Mesothelial cell of epicardium (in vitro differentiated cells): ENCODE measurements around the gene TFF2. TPM values are rescaled to one million over a fixed set of nuclear protein-coding genes. Genes with fewer than 3 reads are reported as not detected.

Experiments
- DNase-seq, 2 experiments: peaks; one replicate each; pipeline ENCODE4 v3.0.0; 2021; ENCODE audit warnings: low spot score in 2 of 2; ENCODE audit not compliant: unreplicated experiment in 2 of 2
- H3K27ac Mint-ChIP-seq: 2 replicates; pipeline ENCODE4 v1.8.0; 2021; ENCODE audit warnings: mixed read lengths
- H3K27me3 Mint-ChIP-seq: 2 replicates; pipeline ENCODE4 v1.8.0; 2021; ENCODE audit warnings: low read depth, mixed read lengths
- H3K36me3 Mint-ChIP-seq: 2 replicates; pipeline ENCODE4 v1.8.0; 2021; ENCODE audit warnings: mixed read lengths
- H3K4me1 Mint-ChIP-seq: 2 replicates; pipeline ENCODE4 v1.8.0; 2021; ENCODE audit warnings: mixed read lengths
- H3K4me3 Mint-ChIP-seq: 2 replicates; pipeline ENCODE4 v1.8.0; 2021; ENCODE audit warnings: mild to moderate bottlenecking, moderate library complexity, mixed read lengths
- H3K9me3 Mint-ChIP-seq: 2 replicates; pipeline ENCODE4 v1.8.0; 2021; ENCODE audit warnings: mixed read lengths
- CTCF ChIP-seq: fragments of 200-600 bp; sonication (generic); IDR thresholded peaks from one replicate; pipeline ENCODE4 v1.5.0; 2021; ENCODE audit warnings: antibody characterized with exemption; ENCODE audit not compliant: unreplicated experiment
- total RNA-seq: library from RNA; stranded (reverse); gene quantifications from 3 replicates; pipeline ENCODE4 v1.2.1, GENCODE V29; 2021

The TFF2 gene
- not detected in 3 replicates for total RNA-seq

GRCh38 chr21:42350927-42351426 is at the start of gene TFF2:
Gene TFF2 (minus strand): TSS chr21:42350994. CDS start chr21:42350957, 37 bp downstream.
- peaks cover 15% of the 10 kb centered on the region for H3K9me3 Mint-ChIP-seq
- H3K4me1 Mint-ChIP-seq: no peaks in the 10 kb centered on the region
- H3K36me3 Mint-ChIP-seq: no peaks in the 10 kb centered on the region
- H3K27ac Mint-ChIP-seq: no peak within 1 kb of the TSS
- peaks cover 26% of the 10 kb centered on the region for H3K27me3 Mint-ChIP-seq
- no peak for DNase-seq
- TF ChIP-seq CTCF: no peak
- H3K4me3 Mint-ChIP-seq: no peak within 1 kb of the TSS

GRCh38 chr21:42400525-42400924 is 49.7 kb upstream of the TFF2 start:
- Mint-ChIP-seq H3K9me3 (no peaks in the 10 kb centered on the region), H3K36me3 (no peaks in the 10 kb centered on the region), H3K4me3 (no peak overlapping the region), H3K4me1 (peaks cover 4% of the 10 kb centered on the region), H3K27me3 (no peaks in the 10 kb centered on the region), H3K27ac (no peak overlapping the region)
- no peak for TF ChIP-seq CTCF
- no peak for DNase-seq

GRCh38 chr21:42398436-42399028 is 47.7 kb upstream of the TFF2 start:
- Mint-ChIP-seq H3K36me3 (no peaks in the 10 kb centered on the region), H3K9me3 (no peaks in the 10 kb centered on the region), H3K4me1 (peaks cover 3% of the 10 kb centered on the region), H3K27me3 (no peaks in the 10 kb centered on the region), H3K27ac (no peak overlapping the region), H3K4me3 (no peak overlapping the region)
- no peak for TF ChIP-seq CTCF
- DNase-seq: no peak

GRCh38 chr21:42397746-42398394 is 47.1 kb upstream of the TFF2 start:
- no peak overlapping the region for H3K27ac Mint-ChIP-seq
- no peak for TF ChIP-seq CTCF

GRCh38 chr21:42396799-42397745 is 46.3 kb upstream of the TFF2 start:
- H3K9me3 Mint-ChIP-seq: no peaks in the 10 kb centered on the region
- H3K27ac Mint-ChIP-seq: no peak overlapping the region
- H3K36me3 Mint-ChIP-seq: no peaks in the 10 kb centered on the region
- no peaks in the 10 kb centered on the region for H3K27me3 Mint-ChIP-seq
- H3K4me1 Mint-ChIP-seq: no peaks in the 10 kb centered on the region
- DNase-seq: no peak
- no peak overlapping the region for H3K4me3 Mint-ChIP-seq
- TF ChIP-seq CTCF: no peak

More at GRCh38 chr21:42397746-42398394, 47.1 kb upstream of the TFF2 start:
- Mint-ChIP-seq H3K9me3 (no peaks in the 10 kb centered on the region), H3K36me3 (no peaks in the 10 kb centered on the region), H3K4me1 (peaks cover 2% of the 10 kb centered on the region), H3K4me3 (no peak overlapping the region), H3K27me3 (no peaks in the 10 kb centered on the region)
- DNase-seq: no peak
